GM19463 (cell line): ENCODE data around the gene CHSY3.

ENCODE experiments used
- ATAC-seq: cut with Tn5 transposase; IDR thresholded peaks from one replicate; pipeline ENCODE4 v1.9.1; 2021; ENCODE audit warnings: mild to moderate bottlenecking, moderate library complexity; ENCODE audit not compliant: unreplicated experiment

CHSY3 gene

GRCh38 chr5:130078661-130079060, 174.4 kb downstream of the CHSY3 start:
- ATAC-seq: no peak

GRCh38 chr5:130090569-130091270, 186.5 kb downstream of the CHSY3 start:
- no peak for ATAC-seq

- ATAC-seq: no peak
Observed at GRCh38 chr5:130092991-130093390, 188.7 kb downstream of the CHSY3 start.

- ATAC-seq: no peak
Observed at GRCh38 chr5:130096483-130096882, 192.2 kb downstream of the CHSY3 start.

GRCh38 chr5:130099008-130099407, 194.7 kb downstream of the CHSY3 start:
- ATAC-seq: no peak

- ATAC-seq: no peak
Observed at GRCh38 chr5:130102375-130102774, 198.1 kb downstream of the CHSY3 start.

GRCh38 chr5:130102960-130103359, 198.7 kb downstream of the CHSY3 start:
- ATAC-seq: no peak

- ATAC-seq: no peak
Observed at GRCh38 chr5:130104895-130105688, 200.8 kb downstream of the CHSY3 start.

GRCh38 chr5:130106480-130106879, 202.2 kb downstream of the CHSY3 start:
- no peak for ATAC-seq

GRCh38 chr5:130109152-130109551, 204.9 kb downstream of the CHSY3 start:
- ATAC-seq: no peak

- ATAC-seq: no peak
Observed at GRCh38 chr5:130110328-130110727, 206.1 kb downstream of the CHSY3 start.

GRCh38 chr5:130111746-130112145, 207.5 kb downstream of the CHSY3 start:
- no peak for ATAC-seq

- peak; percentile 92 for ATAC-seq
Observed at GRCh38 chr5:130112246-130112645, 208.0 kb downstream of the CHSY3 start.

- no peak for ATAC-seq
Observed at GRCh38 chr5:130115686-130116085, 211.4 kb downstream of the CHSY3 start.

GRCh38 chr5:130116462-130116861, 212.2 kb downstream of the CHSY3 start:
- ATAC-seq: no peak

GRCh38 chr5:130116972-130117371, 212.7 kb downstream of the CHSY3 start:
- ATAC-seq: no peak

- ATAC-seq: no peak
Observed at GRCh38 chr5:130126746-130127145, 222.5 kb downstream of the CHSY3 start.

- no peak for ATAC-seq
Observed at GRCh38 chr5:130135506-130135905, 231.2 kb downstream of the CHSY3 start.

GRCh38 chr5:130136300-130136699, 232.0 kb downstream of the CHSY3 start:
- ATAC-seq: no peak

GRCh38 chr5:130137681-130138080, 233.4 kb downstream of the CHSY3 start:
- ATAC-seq: no peak

GRCh38 chr5:130138406-130139045, 234.3 kb downstream of the CHSY3 start:
- ATAC-seq: no peak
